Stimulated activated CD8-positive, alpha-beta memory T cell treated with anti-CD3 and anti-CD28 coated beads, Interleukin-4, amount 100 ng/mL, for 24 hours (primary cell): Measurements from ENCODE around the gene EAF1.
"Not testable (repeated sequence)": the region's sequence is repeated elsewhere in the genome, so short reads cannot be mapped to it uniquely, and the experiment has no call there.

ENCODE experiments used
- DNase-seq: peaks from one replicate; pipeline ENCODE4 v3.0.0-alpha.2; 2020; ENCODE audit warnings: low read depth

EAF1 gene

GRCh38 chr3:15427182-15427880 is at the start of gene EAF1, which contains the start of gene METTL6:
Gene EAF1, plus strand, starts transcription at chr3:15427598. Its CDS starts 182 bp downstream, at chr3:15427780.
Gene METTL6, minus strand, starts transcription at chr3:15427544. Its CDS starts 1,033 bp downstream, at chr3:15426511.
- DNase-seq: peak; percentile 83

GRCh38 chr3:15377961-15378791 is 49.2 kb upstream of the EAF1 start:
- DNase-seq: peak; percentile 86

GRCh38 chr3:15380980-15381890 is 46.2 kb upstream of the EAF1 start:
- no peak for DNase-seq

GRCh38 chr3:15382405-15382923 is 44.9 kb upstream of the EAF1 start:
- no peak for DNase-seq

- DNase-seq: no peak
These were observed 42.7 kb upstream of the EAF1 start for GRCh38 chr3:15384510-15385237.

- not testable (repeated sequence) for DNase-seq
These were observed 42.1 kb upstream of the EAF1 start for GRCh38 chr3:15385238-15385695.

GRCh38 chr3:15385901-15386653 is 41.3 kb upstream of the EAF1 start:
- no peak for DNase-seq

GRCh38 chr3:15386654-15386955 is 40.8 kb upstream of the EAF1 start:
- not testable (repeated sequence) for DNase-seq

- DNase-seq: no peak
These were observed 40.2 kb upstream of the EAF1 start for GRCh38 chr3:15387171-15387581.

GRCh38 chr3:15387735-15388134 is 39.7 kb upstream of the EAF1 start:
- DNase-seq: no peak

- DNase-seq: not testable (repeated sequence)
These were observed 39.1 kb upstream of the EAF1 start for GRCh38 chr3:15388335-15388734.

GRCh38 chr3:15390460-15390859 is 36.9 kb upstream of the EAF1 start:
- DNase-seq: no peak

GRCh38 chr3:15391007-15391406 is 36.4 kb upstream of the EAF1 start:
- no peak for DNase-seq

- not testable (repeated sequence) for DNase-seq
These were observed 34.1 kb upstream of the EAF1 start for GRCh38 chr3:15393252-15393651.

GRCh38 chr3:15398731-15399133 is 28.7 kb upstream of the EAF1 start:
- not testable (repeated sequence) for DNase-seq

GRCh38 chr3:15399970-15400369 is 27.4 kb upstream of the EAF1 start:
- no peak for DNase-seq

- DNase-seq: no peak
These were observed 25.5 kb upstream of the EAF1 start for GRCh38 chr3:15401936-15402335.

GRCh38 chr3:15403495-15403894 is 23.9 kb upstream of the EAF1 start:
- DNase-seq: no peak

- DNase-seq: no peak
These were observed 23.4 kb upstream of the EAF1 start for GRCh38 chr3:15403965-15404364.

- DNase-seq: no peak
These were observed 22.6 kb upstream of the EAF1 start for GRCh38 chr3:15404767-15405166.
